Stimulated activated CD8-positive, alpha-beta memory T cell treated with anti-CD3 and anti-CD28 coated beads, Interleukin-7, amount 100 ng/mL, for 48 hours (primary cell): ENCODE data around the gene NDUFB7.
"Not testable (repeated sequence)": the region's sequence is repeated elsewhere in the genome, so short reads cannot be mapped to it uniquely, and the experiment has no call there.

Source experiments
- DNase-seq, 2 donors: peaks; one replicate each; pipeline ENCODE4 v3.0.0-alpha.2; 2020; ENCODE audit warnings: low read depth in 1 of 2; ENCODE audit errors: extremely low read depth in 1 of 2

NDUFB7 gene

DNA sequence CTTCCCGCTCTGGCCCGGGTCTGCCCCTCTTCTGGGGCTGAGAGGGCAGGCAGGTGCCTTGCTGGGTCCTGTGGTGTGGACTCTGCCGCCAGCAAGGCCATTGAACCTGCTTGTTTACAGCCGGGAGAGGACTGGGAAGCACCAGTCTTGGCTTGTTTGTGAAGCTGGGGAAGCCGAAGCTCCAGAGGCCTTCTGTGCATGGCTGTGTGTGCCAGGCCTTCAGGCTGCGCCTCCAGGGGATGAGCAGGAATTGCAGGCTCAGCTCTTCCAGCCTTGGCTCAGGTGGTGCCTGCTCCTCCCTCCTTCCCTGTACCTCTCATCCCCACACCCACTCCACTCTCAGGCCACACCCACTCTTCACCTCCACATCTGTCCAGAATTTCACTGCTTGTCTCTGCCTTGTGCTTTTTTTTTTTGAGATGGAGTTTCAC is 17.5 kb downstream of the NDUFB7 start:
- no peak for DNase-seq

DNA sequence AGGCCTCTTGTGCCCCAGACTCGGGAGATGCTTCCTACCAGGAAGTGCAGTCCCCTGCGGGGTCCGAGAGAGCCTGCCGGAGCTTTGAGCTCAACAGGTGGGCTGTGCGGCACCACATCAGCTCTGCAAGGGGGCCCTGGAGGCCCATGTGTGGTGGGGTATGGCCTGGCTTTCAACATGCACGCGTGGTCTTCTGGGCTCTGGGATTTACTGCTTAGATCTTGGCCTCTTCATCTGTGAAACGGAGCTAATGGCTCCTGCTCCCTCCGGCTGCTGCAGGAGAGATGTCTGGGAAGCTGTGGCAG is 18.0 kb downstream of the NDUFB7 start:
- DNase-seq: no peak

- DNase-seq: no peak
Observed at GRCh38 chr19:14553042-14553938, 18.6 kb downstream of the NDUFB7 start.

DNA sequence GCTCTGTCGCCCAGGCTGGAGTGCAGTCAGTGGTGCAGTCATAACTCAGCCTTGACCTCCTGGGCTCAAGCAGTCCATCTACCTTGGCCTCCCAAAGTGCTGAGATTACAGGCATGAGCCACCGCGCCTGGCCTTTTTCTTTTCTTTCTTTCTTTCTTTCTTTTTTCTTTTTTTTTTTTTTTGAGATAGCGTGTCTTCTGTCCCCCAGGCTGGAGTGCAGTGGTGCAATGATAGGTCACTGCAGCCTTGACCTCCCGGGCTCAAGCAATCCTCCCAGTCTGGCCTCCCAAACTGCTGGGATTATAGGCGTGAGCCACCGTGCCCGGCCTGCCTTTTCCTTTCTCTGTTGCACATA is 19.9 kb downstream of the NDUFB7 start:
- not testable (repeated sequence) for DNase-seq

- DNase-seq: peak in 1 of 2 donors; percentile 66
Observed at GRCh38 chr19:14551134-14552005, 20.5 kb downstream of the NDUFB7 start.

GRCh38 chr19:14550201-14550754 is 21.6 kb downstream of the NDUFB7 start:
- no peak for DNase-seq

- DNase-seq: no peak
Observed at GRCh38 chr19:14545716-14546082, 26.2 kb downstream of the NDUFB7 start.

- DNase-seq: no peak
Observed at GRCh38 chr19:14544977-14545715, 26.7 kb downstream of the NDUFB7 start.

- no peak for DNase-seq
Observed at GRCh38 chr19:14544047-14544446, 27.8 kb downstream of the NDUFB7 start.

- DNase-seq: no peak
Observed at GRCh38 chr19:14542711-14543328, 29.0 kb downstream of the NDUFB7 start.

- DNase-seq: not testable (repeated sequence)
Observed at GRCh38 chr19:14541979-14542378, 29.9 kb downstream of the NDUFB7 start.

- DNase-seq: no peak
Observed at GRCh38 chr19:14540741-14541525, 30.9 kb downstream of the NDUFB7 start.

GRCh38 chr19:14536926-14537692 is 34.8 kb downstream of the NDUFB7 start:
- DNase-seq: no peak

- no peak for DNase-seq
Observed at GRCh38 chr19:14533450-14533849, 38.4 kb downstream of the NDUFB7 start.

- DNase-seq: no peak
Observed at GRCh38 chr19:14530506-14530905, 41.4 kb downstream of the NDUFB7 start.

DNA sequence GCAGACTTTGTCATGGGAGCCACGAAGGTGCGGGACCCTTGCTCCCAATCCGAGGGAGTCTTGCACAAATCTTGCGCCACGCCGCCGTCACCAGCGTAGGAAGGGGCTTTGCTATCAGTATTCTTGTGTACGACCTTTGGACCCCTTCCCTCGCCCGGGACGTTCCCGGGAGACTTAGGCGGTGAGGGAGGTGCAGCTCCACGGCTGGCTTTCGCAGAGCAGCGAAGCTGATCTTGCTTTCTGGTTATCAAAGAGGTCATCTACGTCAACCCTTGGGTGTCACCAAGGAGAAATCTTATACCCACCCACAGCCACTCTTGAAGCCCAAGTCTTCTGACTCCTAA is 41.9 kb downstream of the NDUFB7 start:
- DNase-seq: no peak

DNA sequence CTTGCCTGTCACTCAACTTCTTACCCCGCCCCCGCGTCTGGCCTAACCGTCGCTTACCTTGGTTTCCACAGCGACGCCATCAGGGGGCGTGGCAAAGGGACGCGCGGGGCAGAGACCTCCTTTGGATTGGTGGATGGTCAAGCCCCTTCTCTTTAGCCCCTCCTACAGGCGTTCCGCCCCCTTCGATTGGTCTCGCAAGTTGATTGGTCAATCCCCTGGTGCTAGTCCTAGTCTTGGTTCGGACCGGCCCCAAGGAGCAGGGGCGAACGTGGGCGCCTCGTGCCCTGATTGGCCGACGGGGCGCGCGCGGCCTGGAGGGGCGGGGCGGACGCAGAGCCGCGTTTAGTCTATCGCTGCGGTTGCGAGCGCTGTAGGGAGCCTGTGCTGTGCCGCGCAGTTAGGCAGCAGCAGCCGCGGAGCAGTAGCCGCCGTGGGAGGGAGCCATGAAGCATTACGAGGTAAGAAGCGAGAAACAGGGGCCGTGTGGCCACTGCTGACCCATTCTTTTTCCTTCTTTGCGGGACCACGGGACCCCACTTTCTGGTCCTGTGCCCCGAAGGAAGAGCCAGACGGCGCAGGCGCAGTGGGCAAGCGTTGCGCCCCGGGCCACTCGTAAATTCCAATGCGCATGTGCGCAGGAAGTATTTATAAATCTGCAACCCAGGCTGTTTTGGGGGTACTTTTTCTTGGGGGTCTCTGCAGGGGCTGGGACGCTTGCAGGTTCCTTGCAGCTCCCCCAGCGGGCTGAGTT is 42.4 kb downstream of the NDUFB7 start, which contains the start of gene TECR:
TSS of gene TECR (plus strand) at position 341 of the 751 bp plus-strand sequence. CDS start at position 444, 103 bp downstream.
- DNase-seq: peak; percentile 100
